GM23338 (cell line): ENCODE results near the gene CRAMP1. TPM values are rescaled to one million over a fixed set of nuclear protein-coding genes. Genes with fewer than 3 reads are reported as not detected.
A peak's percentile ranks its signal among the peaks of the same experiment; 100 is the strongest.

Experiments used
- ATAC-seq: fragments of 200-7000 bp; cut with Tn5 transposase; 3 replicates; pipeline ENCODE4 v1.9.1; 2020
- DNase-seq: peaks from one replicate; pipeline ENCODE4 v3.0.0-alpha.2; 2015; ENCODE audit warnings: low spot score
- H2AFZ ChIP-seq: fragments of 200-600 bp; sonication (generic); 2 replicates; pipeline ENCODE4 v1.8.0; 2016; ENCODE audit warnings: antibody characterized with exemption, mild to moderate bottlenecking, moderate library complexity
- H3F3A ChIP-seq: fragments of 200-600 bp; sonication (generic); replicated peaks from 2 replicates; pipeline ENCODE4 v1.8.0; 2017; ENCODE audit warnings: antibody characterized with exemption, mixed run types, low read depth
- H3K27ac ChIP-seq: fragments of 200-600 bp; sonication (generic); 2 replicates; pipeline ENCODE4 v1.6.1; 2016; ENCODE audit warnings: low read depth
- H3K27me3 ChIP-seq: fragments of 200-600 bp; sonication (generic); 2 replicates; pipeline ENCODE4 v1.8.0; 2016; ENCODE audit warnings: mild to moderate bottlenecking, mixed run types, moderate library complexity; ENCODE audit not compliant: insufficient read depth
- H3K36me3 ChIP-seq: fragments of 200-600 bp; sonication (generic); 2 replicates; pipeline ENCODE4 v1.8.0; 2016; ENCODE audit warnings: mild to moderate bottlenecking; ENCODE audit not compliant: insufficient read depth
- H3K4me1 ChIP-seq: fragments of 200-600 bp; sonication (generic); 2 replicates; pipeline ENCODE4 v1.8.0; 2016; ENCODE audit warnings: mild to moderate bottlenecking, moderate library complexity; ENCODE audit not compliant: insufficient read depth
- H3K4me2 ChIP-seq: fragments of 200-600 bp; sonication (generic); 2 replicates; pipeline ENCODE4 v1.7.1; 2017; ENCODE audit warnings: mixed run types
- H3K4me3 ChIP-seq: fragments of 200-600 bp; sonication (generic); 2 replicates; pipeline ENCODE4 v1.6.1; 2016; ENCODE audit warnings: mixed run types
- H3K79me2 ChIP-seq: fragments of 200-600 bp; sonication (generic); replicated peaks from 2 replicates; pipeline ENCODE4 v1.8.0; 2017; ENCODE audit warnings: mild to moderate bottlenecking; ENCODE audit not compliant: insufficient read depth
- H3K9me2 ChIP-seq: fragments of 200-600 bp; sonication (generic); 2 replicates; pipeline ENCODE4 v1.8.0; 2017; ENCODE audit not compliant: insufficient read depth
- H4K20me1 ChIP-seq: fragments of 200-600 bp; sonication (generic); replicated peaks from 2 replicates; pipeline ENCODE4 v1.8.0; 2017; ENCODE audit warnings: mild to moderate bottlenecking; ENCODE audit not compliant: insufficient read depth
- H3K27ac Mint-ChIP-seq: 2 replicates; pipeline ENCODE4 v1.8.0; 2020; ENCODE audit warnings: inconsistent platforms, mild to moderate bottlenecking, moderate library complexity, mixed read lengths
- H3K27me3 Mint-ChIP-seq: 3 replicates; pipeline ENCODE4 v1.8.0; 2022; ENCODE audit warnings: low read depth, mild to moderate bottlenecking, moderate library complexity, mixed read lengths, inconsistent platforms; ENCODE audit not compliant: insufficient read depth, poor library complexity
- H3K36me3 Mint-ChIP-seq: 3 replicates; pipeline ENCODE4 v1.8.0; 2021; ENCODE audit warnings: low read depth, mild to moderate bottlenecking, inconsistent platforms, moderate library complexity, mixed read lengths
- H3K4me1 Mint-ChIP-seq: 3 replicates; pipeline ENCODE4 v1.8.0; 2020; ENCODE audit warnings: mild to moderate bottlenecking, inconsistent platforms, mixed read lengths
- H3K4me3 Mint-ChIP-seq: 3 replicates; pipeline ENCODE4 v1.8.0; 2021; ENCODE audit warnings: moderate library complexity, mild to moderate bottlenecking, inconsistent platforms, mixed read lengths
- H3K9me3 Mint-ChIP-seq: 3 replicates; pipeline ENCODE4 v1.8.0; 2020; ENCODE audit warnings: moderate library complexity, mild to moderate bottlenecking, inconsistent platforms, mixed read lengths
- EZH2 ChIP-seq: fragments of 200-600 bp; sonication (generic); IDR thresholded peaks from one replicate; pipeline ENCODE4 v1.8.0; 2017; ENCODE audit warnings: antibody characterized with exemption, mild to moderate bottlenecking, low read depth; ENCODE audit not compliant: unreplicated experiment
- NANOG ChIP-seq: IDR thresholded peaks from 2 replicates; pipeline ENCODE4 v1.6.1; 2016; ENCODE audit warnings: antibody characterized with exemption, borderline replicate concordance
- STAT1 ChIP-seq: IDR thresholded peaks from one replicate; pipeline ENCODE4 v1.6.1; 2016; ENCODE audit warnings: antibody characterized with exemption; ENCODE audit not compliant: unreplicated experiment
- polyA plus RNA-seq: library from polyadenylated mRNA; unstranded; fragments of >200 nt; fragmentation: Nextera tagmentation; extraction: Ambion mirVana; gene quantifications from 2 replicates; pipeline ENCODE4 v1.2.1, GENCODE V29; 2016
- total RNA-seq: library from RNA; depleted of rRNA; stranded (reverse); fragments of >200 nt; shearing (Covaris generic); gene quantifications from 2 replicates; pipeline ENCODE4 v1.2.3, GENCODE V29; 2014
- TF ChIP-seq, protein P1 (sequence below): fragments of 250-450 bp; sonication (Bioruptor Pico); IDR thresholded peaks from 2 replicates; pipeline ENCODE4 v1.5.0; 2020; ENCODE audit warnings: mild to moderate bottlenecking, moderate library complexity

The CRAMP1 gene
- total and polyA plus RNA-seq, 2 experiments from 2014 or later: 3.4 to 16.7 TPM

- Mint-ChIP-seq H3K27me3 (peaks cover 8% of the 10 kb centered on the region), H3K36me3 (no peaks in the 10 kb centered on the region), H3K4me1 (peaks cover 31% of the 10 kb centered on the region), H3K4me3 (no peak overlapping the region), H3K27ac (no peak overlapping the region), H3K9me3 (no peaks in the 10 kb centered on the region)
- no peaks in the 10 kb centered on the region for H3K9me2 ChIP-seq
- TF ChIP-seq NANOG: no peak
- 0 out of 2 replicates have a peak, but pooled peaks cover 4% of the 10 kb centered on the region for H3F3A ChIP-seq
- H2AFZ ChIP-seq: no peak overlapping the region
- H3K27ac ChIP-seq: no peak overlapping the region
- no peak overlapping the region for H3K4me3 ChIP-seq
- no peak overlapping the region for H3K4me2 ChIP-seq
- no peak for ATAC-seq
- H3K27me3 ChIP-seq: no peaks in the 10 kb centered on the region
- peaks cover 24% of the 10 kb centered on the region for H3K4me1 ChIP-seq
- no peak for DNase-seq
- H3K36me3 ChIP-seq: no peaks in the 10 kb centered on the region
- H3K79me2 ChIP-seq: peaks cover 84% of the 10 kb centered on the region
- H4K20me1 ChIP-seq: peaks cover 27% of the 10 kb centered on the region
Measured at GRCh38 chr16:1710811-1711507, 98.8 kb downstream of the CRAMP1 start.

- peaks cover 22% of the 10 kb centered on the region for H3K4me1 Mint-ChIP-seq
- peaks cover 2% of the 10 kb centered on the region for H3K27me3 Mint-ChIP-seq
- peak overlapping the region; percentile 83 for H3K27ac Mint-ChIP-seq
- Histone ChIP-seq H3K4me3 (no peak overlapping the region), H3K27ac (no peak overlapping the region), H3K27me3 (no peaks in the 10 kb centered on the region), H4K20me1 (peaks cover 20% of the 10 kb centered on the region), H3K9me2 (no peaks in the 10 kb centered on the region), H3K4me2 (no peak overlapping the region; the same call in 1 of the 2 replicates), H3K4me1 (peaks cover 17% of the 10 kb centered on the region), H2AFZ (no peak overlapping the region), H3K79me2 (peaks cover 80% of the 10 kb centered on the region), H3F3A (no peaks in the 10 kb centered on the region), H3K36me3 (no peaks in the 10 kb centered on the region)
- TF ChIP-seq, protein P1, sequence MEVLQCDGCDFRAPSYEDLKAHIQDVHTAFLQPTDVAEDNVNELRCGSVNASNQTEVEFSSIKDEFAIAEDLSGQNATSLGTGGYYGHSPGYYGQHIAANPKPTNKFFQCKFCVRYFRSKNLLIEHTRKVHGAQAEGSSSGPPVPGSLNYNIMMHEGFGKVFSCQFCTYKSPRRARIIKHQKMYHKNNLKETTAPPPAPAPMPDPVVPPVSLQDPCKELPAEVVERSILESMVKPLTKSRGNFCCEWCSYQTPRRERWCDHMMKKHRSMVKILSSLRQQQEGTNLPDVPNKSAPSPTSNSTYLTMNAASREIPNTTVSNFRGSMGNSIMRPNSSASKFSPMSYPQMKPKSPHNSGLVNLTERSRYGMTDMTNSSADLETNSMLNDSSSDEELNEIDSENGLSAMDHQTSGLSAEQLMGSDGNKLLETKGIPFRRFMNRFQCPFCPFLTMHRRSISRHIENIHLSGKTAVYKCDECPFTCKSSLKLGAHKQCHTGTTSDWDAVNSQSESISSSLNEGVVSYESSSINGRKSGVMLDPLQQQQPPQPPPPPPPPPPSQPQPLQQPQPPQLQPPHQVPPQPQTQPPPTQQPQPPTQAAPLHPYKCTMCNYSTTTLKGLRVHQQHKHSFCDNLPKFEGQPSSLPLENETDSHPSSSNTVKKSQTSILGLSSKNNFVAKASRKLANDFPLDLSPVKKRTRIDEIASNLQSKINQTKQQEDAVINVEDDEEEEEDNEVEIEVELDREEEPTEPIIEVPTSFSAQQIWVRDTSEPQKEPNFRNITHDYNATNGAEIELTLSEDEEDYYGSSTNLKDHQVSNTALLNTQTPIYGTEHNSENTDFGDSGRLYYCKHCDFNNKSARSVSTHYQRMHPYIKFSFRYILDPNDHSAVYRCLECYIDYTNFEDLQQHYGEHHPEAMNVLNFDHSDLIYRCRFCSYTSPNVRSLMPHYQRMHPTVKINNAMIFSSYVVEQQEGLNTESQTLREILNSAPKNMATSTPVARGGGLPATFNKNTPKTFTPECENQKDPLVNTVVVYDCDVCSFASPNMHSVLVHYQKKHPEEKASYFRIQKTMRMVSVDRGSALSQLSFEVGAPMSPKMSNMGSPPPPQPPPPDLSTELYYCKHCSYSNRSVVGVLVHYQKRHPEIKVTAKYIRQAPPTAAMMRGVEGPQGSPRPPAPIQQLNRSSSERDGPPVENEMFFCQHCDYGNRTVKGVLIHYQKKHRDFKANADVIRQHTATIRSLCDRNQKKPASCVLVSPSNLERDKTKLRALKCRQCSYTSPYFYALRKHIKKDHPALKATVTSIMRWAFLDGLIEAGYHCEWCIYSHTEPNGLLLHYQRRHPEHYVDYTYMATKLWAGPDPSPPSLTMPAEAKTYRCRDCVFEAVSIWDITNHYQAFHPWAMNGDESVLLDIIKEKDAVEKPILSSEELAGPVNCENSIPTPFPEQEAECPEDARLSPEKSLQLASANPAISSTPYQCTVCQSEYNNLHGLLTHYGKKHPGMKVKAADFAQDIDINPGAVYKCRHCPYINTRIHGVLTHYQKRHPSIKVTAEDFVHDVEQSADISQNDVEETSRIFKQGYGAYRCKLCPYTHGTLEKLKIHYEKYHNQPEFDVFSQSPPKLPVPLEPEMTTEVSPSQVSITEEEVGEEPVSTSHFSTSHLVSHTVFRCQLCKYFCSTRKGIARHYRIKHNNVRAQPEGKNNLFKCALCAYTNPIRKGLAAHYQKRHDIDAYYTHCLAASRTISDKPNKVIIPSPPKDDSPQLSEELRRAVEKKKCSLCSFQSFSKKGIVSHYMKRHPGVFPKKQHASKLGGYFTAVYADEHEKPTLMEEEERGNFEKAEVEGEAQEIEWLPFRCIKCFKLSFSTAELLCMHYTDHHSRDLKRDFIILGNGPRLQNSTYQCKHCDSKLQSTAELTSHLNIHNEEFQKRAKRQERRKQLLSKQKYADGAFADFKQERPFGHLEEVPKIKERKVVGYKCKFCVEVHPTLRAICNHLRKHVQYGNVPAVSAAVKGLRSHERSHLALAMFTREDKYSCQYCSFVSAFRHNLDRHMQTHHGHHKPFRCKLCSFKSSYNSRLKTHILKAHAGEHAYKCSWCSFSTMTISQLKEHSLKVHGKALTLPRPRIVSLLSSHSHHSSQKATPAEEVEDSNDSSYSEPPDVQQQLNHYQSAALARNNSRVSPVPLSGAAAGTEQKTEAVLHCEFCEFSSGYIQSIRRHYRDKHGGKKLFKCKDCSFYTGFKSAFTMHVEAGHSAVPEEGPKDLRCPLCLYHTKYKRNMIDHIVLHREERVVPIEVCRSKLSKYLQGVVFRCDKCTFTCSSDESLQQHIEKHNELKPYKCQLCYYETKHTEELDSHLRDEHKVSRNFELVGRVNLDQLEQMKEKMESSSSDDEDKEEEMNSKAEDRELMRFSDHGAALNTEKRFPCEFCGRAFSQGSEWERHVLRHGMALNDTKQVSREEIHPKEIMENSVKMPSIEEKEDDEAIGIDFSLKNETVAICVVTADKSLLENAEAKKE (CRISPR knock-in tag): no peak
- TF ChIP-seq EZH2 (no peak), STAT1 (no peak)
- no peak for ATAC-seq
- H3K36me3 Mint-ChIP-seq: no peaks in the 10 kb centered on the region
- no peaks in the 10 kb centered on the region for H3K9me3 Mint-ChIP-seq
- DNase-seq: no peak
- no peak overlapping the region for H3K4me3 Mint-ChIP-seq
Measured at GRCh38 chr16:1712791-1713261, 100.7 kb downstream of the CRAMP1 start.
